ENCODE data around the gene PTCH2.

GRCh38 chr1:44798481-44799365, 44.3 kb downstream of the PTCH2 start:
- TF ChIP-seq CTCF (IDR thresholded peaks at IDR 0.05): no peak
- TF ChIP-seq POLR2A (IDR thresholded peaks at IDR 0.05): no peak

Data from Peyer's patch (tissue), 4 donors.